NCI-H1436 treated with DMSO at 0.1 percent for 48 hours (cell line): Measurements from ENCODE around the gene MB21D2.

ENCODE experiments used
- DNase-seq: peaks from one replicate; lab custom pipeline; 2025; lab: John Stamatoyannopoulos, UW

MB21D2 gene

DNA sequence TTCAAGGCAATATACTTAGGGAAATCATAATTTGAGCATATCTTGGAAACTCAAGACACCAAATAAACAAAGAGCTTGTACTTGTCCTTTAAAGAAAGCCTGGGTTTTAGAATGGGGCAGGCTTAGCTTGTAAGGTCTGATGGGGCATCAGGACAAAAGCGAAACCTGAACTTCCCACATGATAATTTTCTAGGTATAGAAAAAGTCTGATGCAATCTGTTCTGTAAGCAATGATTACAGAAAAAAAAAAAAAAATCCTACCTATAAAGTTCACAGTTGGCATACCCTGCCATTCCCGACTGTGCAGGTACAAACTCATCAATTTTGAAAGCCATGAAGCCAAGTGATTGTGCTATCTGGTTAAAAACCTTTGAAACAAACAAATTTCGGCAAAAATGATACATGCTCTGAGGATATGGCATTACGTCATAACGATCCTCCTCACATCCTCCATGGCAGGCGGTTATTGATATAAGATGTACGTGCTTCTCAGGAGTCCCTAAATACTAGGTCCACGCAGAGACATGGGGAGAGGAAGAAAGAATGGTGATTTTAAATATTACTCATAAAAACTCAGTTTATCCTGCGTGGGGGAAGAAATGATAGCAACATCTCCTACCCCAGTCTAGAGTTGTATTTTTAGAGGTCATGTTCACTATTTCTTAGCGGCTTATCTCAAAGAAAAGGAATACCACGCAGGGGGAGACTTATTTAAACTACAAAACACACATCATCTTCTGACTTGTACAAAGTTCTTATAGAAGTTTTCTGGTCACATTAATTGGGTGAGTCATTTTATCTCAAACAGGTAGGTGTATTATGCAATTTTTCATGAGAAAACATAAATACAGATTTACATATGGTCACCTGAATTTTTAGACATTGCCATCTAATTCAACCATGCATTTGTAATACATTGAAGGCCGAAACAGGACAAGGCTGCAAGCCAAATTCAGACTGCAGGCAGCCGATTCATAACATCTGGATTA, 27.0 kb downstream of the MB21D2 start:
- no peak for DNase-seq

DNA sequence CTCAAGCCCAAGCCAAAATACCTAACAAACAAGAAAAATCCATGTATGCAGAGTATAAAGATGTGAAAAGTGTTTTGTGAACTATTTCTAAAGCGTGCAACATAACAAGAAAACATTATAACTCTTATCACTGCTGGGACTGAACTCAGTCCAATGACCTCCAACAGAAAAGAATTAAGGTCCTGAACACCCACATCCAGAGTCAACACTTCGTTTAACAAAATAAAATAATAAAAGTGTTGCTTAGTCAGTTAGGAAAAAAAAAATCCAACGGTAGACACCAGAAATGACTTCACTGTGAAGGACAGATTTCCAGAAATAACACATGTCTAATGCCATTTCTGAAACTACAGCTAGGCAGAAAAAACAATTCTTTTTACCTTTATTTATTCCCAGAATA, 28.0 kb downstream of the MB21D2 start:
- no peak for DNase-seq

DNA sequence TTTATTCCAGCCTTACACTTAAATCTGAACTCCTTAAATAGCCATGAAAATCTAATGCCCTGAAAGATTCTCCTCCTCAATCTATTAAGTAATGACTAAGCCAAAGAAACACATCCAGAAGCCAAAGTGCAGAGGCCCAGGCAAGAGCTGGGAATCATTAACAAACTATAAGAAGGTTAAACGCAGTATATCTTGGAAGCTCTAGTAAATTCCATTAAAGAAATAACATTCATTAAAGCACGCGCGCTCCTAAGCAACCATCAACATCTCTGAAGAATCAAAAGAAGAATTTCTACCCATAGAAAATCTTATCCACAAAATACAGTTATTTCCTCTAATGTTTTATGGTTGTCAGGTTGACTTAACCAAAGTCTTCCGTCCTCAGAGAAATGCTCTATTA, 29.5 kb downstream of the MB21D2 start:
- DNase-seq = no peak

DNA sequence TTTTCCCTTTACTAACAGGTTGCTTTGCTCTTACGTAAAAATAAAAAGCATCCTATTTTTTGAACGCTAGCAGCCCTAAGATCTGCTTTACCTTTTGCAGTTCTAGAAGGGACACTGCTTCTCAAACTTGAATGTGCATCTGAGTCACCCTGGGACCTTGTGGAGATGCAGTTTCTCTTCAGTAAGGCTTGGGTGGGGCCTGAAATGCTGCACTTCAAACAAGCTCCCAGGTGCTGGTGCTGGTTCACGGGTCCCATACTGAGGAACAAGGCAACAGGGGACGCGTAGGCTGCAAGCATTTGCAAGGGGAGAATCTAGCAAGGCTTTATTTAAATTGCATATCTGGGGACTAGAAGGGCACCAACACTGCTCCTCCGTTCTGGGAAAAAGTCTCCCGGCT, 30.0 kb downstream of the MB21D2 start:
- DNase-seq = no peak

DNA sequence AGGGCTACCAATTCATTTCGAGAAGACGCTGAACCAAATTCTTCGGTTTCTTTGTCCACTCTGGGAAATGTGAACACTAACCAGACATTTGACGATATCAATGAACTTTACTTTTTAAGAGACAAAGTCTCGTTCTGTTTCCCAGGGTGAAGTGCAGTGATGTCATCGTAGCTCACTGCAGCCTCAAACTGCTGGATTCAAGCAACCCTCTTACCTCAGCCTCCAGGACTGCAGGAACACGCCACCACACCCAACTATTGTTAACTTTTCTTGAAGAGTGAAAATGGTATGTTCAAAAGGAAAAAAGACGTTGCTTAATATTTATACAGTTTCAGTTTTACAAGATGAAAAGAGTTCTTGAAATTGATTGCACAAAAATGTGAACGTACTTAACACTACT, 30.6 kb downstream of the MB21D2 start:
- no peak for DNase-seq

DNA sequence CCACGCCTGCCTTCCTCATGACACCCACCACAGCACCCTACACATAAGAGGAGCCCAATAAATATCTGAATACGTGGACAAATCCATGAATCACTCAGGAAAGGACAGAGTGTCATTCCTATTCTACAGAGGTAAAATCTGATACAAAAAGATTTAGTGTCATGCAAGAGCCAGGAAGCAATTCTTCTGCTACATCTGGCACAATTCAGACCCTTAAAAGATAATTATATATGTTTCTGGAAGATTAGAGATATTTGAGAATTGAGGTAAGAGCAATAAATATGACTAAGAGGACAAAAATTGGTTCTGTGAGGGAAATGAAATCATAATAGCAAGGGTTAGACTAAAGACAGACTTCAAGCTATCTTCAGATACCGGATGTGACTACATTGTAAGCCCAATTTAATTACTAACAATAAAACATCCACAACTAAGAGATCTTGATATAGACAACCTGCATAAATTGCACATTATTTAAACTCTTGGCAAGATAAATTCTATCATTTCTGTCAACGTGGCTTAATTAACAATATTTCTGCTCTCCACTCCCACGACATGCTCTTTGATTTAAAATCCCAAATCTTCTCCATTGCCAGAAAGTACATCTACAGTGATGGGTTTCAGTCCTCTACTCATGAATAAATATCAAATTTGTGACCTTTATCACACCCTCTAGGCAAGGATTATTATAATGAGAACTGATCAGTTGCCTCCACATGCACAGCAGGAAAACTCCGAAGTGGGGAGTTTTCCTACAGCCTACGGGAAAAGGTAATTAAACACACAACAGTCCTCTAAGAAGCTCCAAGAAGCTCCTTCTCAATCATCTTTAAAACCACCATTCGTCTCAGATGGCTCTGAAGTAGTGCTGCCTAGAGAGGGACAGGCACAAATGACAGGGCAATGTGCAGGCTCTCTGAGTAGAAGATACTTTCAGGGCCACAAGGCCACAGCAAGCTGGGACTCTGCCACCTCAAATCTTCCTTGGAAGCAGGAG, 32.6 kb downstream of the MB21D2 start:
- no peak for DNase-seq

DNA sequence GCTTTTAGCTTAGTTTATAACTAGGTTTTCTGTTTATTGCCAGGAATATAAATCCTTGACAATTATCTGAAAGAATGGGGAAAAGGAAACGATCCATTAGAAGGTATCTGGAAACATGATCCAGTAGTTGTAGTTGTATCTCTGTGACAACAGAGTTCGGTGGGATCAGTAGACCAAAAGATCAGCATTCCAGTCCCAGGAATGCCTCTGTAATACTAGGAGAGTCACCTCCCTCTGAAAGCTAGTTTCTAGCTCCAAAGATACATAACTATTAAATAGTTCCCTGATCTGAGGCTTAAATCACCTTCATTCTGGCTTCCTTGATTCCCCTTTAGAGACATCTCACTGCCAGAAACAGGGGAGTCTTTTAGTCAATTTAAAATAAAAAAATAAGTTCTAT, 34.1 kb downstream of the MB21D2 start:
- no peak for DNase-seq

DNA sequence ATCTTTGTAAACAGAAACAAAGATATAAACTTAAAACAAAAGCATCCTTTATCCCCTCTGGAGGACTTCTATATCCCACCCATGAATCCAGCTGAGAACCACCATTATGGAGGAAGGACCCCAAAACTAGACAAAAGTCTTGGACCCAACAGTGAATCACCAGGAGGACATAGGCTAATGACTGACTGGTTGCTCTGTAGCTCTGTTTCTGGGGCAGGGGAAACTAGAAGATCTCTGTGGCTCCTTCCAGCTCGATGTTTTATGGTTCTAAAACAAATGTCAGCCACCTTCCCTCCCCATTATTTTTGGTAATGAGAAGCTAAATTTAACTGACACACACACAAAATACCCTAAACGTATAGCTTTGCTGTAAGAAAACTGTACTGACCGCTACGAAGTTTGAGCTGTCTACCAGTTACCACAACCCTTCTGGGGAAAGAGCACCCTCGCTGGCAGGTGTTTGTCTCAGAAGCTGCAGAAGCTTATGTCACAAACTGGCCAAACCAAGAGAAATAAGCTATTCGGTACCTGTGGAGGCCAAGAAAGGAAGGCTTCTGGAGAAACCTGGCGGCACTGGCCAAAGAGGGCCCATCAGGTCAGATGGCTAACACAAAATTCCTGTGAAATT, 36.4 kb downstream of the MB21D2 start:
- DNase-seq = no peak

DNA sequence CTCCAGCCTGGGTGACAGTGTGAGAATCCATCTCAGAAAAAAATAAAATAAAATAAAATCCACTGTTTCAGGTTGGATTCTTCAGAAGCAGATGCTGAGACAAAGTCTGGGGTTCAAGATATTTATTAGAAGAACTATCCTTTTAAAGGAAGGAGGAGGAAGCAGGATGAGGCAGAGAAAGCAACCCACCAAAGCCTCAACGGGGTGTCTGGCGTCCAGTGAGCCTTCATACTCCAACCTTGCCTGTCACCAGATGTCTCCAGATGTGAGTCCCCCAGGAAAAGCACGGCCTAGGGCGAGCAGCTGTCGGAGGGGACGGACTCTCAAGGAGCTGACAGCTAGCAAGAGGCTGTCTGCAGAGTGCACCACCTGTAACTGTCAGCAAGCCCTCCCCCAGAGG, 37.3 kb downstream of the MB21D2 start:
- no peak for DNase-seq

DNA sequence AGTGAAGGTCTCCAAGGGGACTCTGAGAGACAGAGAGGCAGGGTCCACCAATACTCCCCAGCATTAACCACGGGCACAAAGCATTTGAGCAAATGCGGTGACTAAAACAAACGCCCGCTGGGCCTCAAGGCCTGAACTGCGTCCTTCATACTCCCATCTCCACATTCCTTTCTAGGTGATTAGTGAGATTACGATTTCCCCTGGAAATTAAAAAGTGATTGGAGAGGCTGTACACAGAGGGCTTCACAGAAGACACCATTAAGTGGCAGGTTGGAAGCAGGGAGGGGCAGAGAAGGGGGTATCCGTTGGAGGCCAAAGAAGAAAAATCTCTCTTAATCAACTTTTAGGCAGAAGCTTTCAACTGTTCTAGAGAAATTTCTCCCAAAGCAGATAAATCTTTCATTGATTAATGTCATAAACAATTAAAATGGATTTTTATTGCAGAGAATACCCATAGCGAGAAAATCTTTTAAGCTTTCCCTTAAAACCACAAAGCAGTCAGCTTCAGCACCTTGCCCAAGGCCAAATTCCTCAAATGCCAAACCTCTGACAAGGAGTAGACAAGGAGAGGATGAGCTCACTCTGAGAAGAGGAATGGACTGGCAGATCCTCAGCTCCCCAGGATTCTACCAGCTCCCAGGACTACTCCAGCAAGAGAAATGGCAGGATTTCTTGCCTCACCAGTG, 38.2 kb downstream of the MB21D2 start:
- no peak for DNase-seq

DNA sequence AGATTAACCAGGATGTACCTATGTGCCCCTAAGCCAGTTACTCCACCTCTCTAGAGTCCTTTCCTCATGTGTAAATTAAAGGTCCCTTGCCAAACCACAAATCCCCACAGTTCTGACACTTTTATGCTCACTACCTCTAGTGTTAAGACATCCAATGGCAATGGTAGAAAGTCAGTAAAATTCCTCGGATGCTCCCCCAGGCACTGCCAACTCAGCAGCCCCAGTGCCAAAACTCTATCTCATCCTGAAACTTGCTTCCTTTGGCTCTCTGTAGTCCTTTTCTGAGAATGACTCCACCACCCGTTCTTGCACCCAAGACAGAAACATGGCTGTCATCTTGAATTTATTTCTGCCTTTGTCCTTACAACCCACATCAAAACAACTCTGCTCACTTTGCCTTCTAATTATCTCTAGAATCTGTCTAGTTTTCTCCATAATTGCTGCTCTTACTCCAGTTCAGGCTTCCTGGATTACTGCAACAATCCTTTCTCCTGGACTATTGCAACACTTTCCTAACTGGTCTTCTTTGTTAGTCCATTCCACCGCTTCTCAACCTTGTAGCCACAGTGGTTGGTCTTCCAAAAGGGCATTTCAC, 41.6 kb downstream of the MB21D2 start:
- DNase-seq = no peak

DNA sequence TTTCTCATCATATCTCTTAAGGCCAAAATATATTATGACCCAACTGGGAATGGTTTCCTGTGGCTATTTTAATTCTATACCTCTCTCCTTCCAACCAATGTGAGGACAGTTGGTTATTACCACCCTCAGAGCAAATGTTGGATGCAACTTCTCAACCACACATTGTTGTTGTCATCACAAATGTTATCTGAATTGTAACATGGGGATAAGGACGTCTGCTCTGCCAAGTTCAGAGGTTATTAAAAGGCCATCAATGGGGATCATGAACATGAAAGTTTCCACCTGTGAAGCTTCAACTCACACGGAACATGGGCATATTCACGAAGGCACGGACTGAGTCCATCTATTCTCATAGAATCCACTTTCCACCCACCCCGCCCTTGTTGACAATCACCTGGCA, 46.8 kb downstream of the MB21D2 start:
- DNase-seq = no peak

DNA sequence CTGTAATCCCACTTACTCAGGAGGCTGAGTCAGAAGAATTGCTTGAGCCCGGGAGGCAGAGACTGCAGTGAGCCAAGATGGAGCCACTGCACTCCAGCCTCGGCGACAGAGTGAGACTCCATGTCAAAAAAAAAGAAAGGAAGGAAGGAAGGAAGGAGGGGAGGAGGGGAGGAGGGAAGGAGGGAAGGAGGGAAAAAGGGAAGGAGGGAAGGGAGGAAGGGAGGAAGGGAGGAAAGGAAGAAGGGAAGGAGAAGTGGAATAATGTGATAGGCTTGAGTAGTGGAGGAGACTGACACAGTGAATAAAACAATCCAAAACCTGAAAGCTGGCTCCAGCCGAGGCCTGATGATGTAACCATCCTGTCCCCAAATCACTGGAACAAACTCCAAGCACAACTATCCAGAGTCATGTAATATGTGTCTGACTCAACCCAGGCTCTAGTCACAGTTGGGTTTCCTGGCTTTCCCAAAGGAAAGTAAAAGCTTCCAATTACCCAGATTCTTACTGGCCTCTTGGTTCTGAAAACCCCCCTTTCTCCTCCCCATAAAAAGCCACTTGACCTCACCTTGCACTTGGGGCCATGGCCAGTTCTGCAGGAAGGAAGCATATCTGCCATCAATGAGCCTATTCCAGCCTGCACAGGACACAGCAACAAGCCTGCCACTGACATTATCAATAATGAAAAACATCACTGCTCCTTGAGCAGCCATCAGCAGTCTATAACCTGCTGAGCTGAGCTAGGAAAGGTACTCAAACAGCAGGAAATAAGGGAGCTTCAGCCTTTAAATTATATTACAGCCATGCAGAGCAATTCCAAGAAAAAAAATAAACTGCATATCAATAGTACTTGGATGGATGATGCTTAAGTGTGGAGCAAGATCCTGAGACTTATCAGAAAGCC, 48.3 kb downstream of the MB21D2 start:
- no peak for DNase-seq

DNA sequence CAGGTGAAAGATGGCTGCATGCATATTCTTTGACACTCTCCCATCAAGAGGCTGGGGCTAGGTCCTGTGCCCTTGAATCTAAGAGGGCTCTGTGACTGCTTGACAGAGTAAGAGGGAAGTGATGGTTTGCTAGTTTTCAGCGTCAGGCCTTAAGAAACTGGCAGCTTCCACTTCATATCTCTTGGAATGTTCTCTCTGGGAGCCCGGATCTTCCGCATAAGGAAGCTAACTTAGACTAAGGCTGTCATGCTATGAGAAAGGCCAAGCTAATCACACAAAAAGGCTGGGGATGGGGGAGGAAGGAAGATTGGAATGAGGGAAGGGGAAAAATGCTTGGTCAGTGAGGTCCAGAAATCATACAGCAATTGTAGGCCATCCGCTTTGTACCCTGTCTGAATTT, 50.0 kb downstream of the MB21D2 start:
- DNase-seq = no peak

DNA sequence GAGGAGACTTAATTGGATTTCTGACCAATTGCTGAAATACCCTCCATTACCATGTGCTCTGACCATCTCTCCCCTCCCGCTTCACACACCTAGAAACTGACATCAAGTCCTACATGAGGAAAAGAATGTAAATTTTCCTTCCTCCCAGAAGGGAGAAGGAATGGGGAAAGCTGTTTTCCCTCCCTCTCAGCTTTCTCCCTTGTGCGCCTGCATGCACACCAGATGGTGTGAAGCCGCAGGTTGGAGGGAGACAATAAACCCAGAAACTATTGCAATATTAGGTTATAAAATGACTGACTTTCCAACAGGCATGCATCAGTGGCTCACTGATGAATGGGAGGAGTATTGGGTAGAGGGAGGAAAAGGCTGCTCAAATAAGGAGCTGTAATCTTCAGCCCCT, 50.9 kb downstream of the MB21D2 start:
- no peak for DNase-seq

DNA sequence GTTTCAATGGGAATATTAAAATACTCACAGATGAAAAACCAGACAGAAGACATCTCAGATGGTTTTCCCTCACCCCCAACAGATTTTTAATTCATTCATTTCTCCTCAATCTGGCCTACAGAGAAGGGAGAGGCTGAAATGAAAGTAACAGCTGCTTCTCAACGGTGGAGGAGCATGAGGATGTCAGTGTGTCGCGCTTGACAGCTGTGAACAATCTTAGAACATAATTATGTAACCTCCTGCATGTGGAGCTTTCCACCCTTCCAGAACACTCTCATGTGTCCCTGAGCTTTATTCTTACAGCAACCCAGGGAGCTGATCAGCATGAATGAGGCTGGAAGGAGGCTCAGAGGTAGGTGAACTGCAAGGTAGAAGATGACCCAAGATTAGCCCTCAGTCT, 52.7 kb downstream of the MB21D2 start:
- DNase-seq = no peak

DNA sequence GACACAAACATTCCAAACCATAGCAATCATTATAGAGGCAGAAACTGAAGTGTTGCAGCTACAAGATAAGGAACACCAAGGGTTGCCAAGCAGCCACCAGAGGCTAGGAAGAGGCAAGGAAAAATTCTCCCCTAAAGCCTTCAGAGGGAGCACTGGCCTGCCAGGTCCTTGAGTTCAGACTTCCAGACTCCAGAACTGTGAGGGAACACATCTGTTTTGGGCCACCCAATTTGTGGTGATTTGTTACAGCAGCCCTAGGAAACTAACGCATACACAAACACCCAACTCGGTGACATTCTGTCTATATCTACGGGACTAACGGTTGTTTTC, 54.6 kb downstream of the MB21D2 start:
- no peak for DNase-seq

DNA sequence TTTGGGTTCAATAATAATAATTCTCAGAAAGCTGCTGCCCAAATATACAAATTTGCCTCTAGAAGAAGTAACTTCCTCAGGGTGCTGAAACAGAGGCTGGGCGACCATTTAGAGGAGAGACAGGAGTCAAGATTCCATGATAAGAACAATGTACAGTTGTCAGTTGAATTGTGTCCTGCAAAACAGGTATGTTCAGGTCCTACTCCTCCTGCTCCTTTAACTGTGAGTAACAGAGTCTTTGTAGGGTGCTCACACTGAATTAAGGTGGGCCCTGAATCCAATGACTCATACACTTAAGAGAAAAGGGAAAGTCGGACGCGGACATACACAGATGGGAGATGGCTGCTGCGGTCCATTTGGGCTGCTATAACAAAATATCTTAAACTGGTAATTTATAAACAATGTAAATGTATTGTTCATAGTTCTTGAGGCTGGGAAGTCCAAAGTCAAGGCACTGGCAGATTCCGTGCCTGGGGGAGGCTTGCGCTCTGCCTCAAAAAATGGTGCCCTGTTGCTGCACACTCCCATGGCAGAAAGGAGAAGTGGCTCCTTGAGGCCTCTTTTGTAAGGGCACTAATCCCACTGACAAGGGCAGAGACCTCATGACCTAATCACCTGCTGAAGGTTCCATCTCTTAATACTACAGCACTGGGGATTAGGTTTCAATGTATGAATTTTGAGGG, 55.1 kb downstream of the MB21D2 start:
- DNase-seq = no peak

DNA sequence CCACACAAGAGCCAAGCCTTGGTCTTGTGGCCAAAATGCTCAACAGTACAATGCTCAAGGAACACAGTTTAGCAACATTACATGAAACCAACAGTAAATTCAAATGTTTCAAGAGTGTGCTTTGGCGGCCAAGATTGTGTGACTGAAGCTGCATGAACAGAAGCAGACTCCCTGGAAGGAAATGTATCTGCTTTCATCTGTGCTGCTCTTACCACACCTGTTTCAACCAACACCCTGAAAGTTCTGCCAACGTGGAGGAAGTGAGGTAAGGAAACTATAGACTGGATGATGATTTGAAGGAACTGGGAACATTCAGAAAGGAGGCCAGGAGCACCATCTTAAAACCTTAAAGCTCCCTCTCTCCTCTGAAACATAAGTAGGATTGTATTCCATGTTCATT, 55.7 kb downstream of the MB21D2 start:
- DNase-seq = no peak

DNA sequence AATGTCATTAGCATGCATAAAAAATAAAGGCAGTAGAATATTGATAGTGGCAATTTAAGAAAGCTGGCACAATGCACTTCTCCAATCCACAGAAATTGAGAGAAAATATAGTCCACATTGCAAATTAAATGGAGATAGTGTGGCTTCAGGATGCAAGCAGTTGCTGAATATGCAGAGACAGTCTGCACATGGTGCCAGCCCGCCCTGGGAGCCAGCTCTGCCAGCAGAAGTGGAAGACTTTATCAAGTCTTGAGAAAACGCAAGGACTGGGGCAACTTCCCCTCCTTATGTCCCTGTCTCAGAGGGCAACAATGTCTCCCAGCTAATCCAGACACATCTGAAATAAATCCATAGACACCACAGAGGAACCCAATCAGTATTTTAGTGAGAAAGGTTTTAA, 57.2 kb downstream of the MB21D2 start:
- DNase-seq = no peak
